ENCODE measurements around the gene NSMCE1. TPM values are rescaled to one million over a fixed set of nuclear protein-coding genes. Genes with fewer than 3 reads are reported as not detected.
A peak's percentile ranks its signal among the peaks of the same experiment; 100 is the strongest.

NSMCE1 gene
- total RNA-seq, 1 donor from 2014 or later = 33.3 TPM

DNA sequence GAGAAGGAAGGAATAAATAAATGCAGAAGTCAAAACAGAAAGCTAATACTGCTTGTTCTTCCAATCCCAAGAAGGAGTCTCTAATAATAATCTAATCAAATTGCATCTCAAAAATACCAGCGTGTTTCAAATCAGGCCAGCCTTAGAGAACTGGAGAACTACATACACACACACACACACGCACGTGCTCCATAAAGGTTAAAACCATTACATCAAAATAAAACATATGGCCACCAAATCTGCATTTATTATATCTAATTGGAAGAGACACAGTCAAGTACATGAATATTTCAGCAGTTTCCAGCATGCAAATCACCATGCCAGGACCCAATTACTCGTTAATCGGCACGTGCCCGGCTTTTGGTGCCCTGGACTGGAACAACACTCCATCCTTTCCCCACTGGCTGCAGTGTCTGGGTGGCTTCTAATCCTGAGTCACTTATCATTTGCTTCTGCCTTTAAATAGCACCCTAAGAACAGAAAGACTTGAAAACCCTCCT is 85.6 kb downstream of the NSMCE1 start:
- TF ChIP-seq, protein P1, sequence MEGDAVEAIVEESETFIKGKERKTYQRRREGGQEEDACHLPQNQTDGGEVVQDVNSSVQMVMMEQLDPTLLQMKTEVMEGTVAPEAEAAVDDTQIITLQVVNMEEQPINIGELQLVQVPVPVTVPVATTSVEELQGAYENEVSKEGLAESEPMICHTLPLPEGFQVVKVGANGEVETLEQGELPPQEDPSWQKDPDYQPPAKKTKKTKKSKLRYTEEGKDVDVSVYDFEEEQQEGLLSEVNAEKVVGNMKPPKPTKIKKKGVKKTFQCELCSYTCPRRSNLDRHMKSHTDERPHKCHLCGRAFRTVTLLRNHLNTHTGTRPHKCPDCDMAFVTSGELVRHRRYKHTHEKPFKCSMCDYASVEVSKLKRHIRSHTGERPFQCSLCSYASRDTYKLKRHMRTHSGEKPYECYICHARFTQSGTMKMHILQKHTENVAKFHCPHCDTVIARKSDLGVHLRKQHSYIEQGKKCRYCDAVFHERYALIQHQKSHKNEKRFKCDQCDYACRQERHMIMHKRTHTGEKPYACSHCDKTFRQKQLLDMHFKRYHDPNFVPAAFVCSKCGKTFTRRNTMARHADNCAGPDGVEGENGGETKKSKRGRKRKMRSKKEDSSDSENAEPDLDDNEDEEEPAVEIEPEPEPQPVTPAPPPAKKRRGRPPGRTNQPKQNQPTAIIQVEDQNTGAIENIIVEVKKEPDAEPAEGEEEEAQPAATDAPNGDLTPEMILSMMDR (conservative IDR thresholded peaks at IDR 0.05) = no peak
- Mint-ChIP-seq H3K36me3 (no peaks in the 10 kb centered on the region), H3K9me3 (no peaks in the 10 kb centered on the region), H3K27me3 (peaks cover 11% of the 10 kb centered on the region), H3K4me3 (no peak overlapping the region), H3K27ac (no peak overlapping the region), H3K4me1 (ENCODE audit: unreplicated experiment) (no peaks in the 10 kb centered on the region)
- DNase-seq (ENCODE audit: extremely low spot score, unreplicated experiment) = no peak

DNA sequence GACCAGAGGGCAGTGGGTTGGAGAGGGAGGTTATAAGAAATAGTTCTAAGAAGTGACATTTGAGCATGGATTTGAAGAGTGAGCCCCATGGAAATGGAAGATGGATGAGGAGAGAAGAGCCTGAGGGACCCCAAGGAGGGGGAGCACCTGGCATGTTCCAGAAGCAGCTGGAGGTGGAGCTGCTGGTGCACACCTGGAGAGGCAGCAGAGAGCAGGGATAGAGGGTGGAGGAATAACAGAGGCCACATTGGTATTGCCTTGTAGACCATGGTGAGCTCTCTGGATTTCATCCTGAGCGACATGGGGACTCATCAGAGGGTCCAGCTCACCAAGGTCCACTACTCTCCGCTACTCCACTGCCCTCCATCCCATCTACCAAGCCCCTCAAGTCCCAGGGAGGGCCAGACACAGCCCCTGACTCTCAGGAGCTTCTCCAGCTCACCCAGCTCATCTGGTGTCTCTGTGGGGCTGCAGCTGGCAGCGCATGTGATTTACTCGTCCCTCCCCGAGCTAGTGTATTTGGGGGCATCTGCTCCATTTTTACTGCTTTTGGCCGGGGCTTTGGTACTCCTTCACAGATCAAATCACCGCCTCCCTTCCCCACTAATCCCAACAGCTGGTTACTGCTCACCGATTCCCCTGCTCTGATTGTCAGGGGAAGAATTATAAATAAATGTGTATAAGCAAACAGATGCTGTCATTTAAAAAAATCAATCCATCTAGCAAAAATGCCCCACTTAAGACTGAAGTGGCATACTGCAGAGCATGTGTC is 87.4 kb downstream of the NSMCE1 start:
- Mint-ChIP-seq H3K4me1 (ENCODE audit: unreplicated experiment) (no peaks in the 10 kb centered on the region), H3K27me3 (peaks cover 11% of the 10 kb centered on the region), H3K9me3 (no peaks in the 10 kb centered on the region), H3K4me3 (no peak overlapping the region), H3K36me3 (no peaks in the 10 kb centered on the region), H3K27ac (no peak overlapping the region)
- TF ChIP-seq, protein P1 (conservative IDR thresholded peaks at IDR 0.05) = no peak
- DNase-seq (ENCODE audit: extremely low spot score, unreplicated experiment) = no peak

DNA sequence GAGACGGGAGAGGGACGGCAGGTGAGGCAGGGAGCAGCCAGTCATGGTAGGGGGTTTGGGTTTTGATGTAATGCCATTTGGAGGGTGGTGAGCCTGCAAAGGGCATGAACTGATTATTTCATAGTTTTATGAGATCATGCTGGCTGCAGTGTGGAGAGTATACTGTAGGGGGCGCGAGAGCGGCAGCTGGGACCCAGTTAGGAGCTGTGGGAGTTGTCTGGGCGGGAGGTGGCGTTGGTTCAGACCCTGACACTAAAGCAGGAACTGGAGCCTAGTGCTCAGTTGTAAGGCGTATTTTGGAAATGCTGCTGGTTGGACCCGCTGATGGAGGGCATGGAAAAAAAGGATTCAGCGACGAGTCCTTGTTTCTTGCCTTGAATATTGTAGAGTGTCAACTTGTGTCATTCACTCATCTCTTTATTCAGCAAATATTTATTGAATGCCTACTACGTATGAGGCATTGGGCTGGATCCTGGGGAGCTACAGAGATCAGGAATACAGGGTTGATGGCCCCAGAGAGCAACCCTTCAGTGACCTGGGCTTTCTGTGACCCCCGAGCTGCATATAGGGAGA is 89.0 kb downstream of the NSMCE1 start:
- Mint-ChIP-seq H3K36me3 (no peaks in the 10 kb centered on the region), H3K9me3 (no peaks in the 10 kb centered on the region), H3K4me1 (ENCODE audit: unreplicated experiment) (no peaks in the 10 kb centered on the region), H3K27me3 (peaks cover 11% of the 10 kb centered on the region), H3K27ac (no peak overlapping the region), H3K4me3 (no peak overlapping the region)
- TF ChIP-seq, protein P1 (conservative IDR thresholded peaks at IDR 0.05) = peak; percentile 88
- DNase-seq (ENCODE audit: extremely low spot score, unreplicated experiment) = peak; percentile 73

DNA sequence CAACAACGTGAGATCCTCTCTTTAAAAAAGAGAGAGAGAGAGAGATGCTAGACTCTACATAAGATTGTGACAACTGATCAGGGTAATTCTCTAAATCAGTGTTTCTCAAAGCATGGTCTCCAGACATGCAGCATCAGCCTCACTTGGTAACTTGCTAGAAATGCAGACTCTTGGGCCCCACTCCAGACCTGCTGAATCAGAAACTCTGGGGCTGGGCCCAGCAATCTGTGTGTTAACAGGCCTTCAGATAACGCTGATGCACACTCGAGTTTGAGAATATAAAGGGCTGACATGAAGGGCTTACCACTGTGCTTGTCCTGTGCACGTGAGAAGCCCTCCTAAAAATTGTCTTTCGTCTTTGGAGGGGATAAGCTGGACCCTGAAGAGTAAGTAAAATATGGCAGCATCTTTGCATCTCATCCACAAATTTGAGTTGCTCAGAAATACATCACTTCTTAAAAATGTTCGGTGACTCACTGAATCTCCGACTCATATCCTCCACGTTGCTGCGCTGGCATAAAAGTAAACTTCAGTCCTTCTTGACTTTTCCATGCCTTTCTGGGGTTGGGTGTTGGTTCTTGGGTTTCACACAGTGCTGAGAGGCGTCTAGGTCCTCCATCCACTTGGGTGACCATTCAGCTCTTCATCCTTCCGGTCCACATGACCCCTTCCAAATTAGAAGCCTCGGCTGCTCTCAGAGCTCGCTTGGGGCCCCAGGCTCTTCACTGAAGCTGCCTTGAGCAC is 91.4 kb downstream of the NSMCE1 start:
- Mint-ChIP-seq H3K27me3 (peaks cover 11% of the 10 kb centered on the region), H3K4me1 (ENCODE audit: unreplicated experiment) (no peaks in the 10 kb centered on the region), H3K4me3 (no peak overlapping the region), H3K27ac (no peak overlapping the region), H3K9me3 (no peaks in the 10 kb centered on the region), H3K36me3 (no peaks in the 10 kb centered on the region)
- TF ChIP-seq, protein P1 (conservative IDR thresholded peaks at IDR 0.05) = no peak
- no peak for DNase-seq (ENCODE audit: extremely low spot score, unreplicated experiment)

DNA sequence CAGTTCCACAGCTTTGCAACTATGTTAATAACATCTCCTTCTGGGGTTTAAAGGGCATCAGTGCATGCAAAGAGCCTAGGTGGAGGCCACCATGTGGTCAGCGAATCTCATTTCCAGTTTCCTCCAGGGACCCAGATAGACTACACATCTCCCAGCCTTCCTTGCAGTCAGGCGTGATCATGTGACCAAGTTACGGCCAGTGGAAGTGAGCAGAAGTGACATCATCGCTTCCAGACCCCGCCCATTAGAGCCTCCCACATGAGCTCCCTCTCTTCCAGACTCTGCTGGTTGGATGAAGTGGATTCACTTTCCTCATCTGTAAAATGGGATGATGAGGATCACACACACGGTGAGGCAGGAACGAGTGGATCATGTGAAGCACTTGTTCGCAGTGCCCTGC is 92.7 kb downstream of the NSMCE1 start:
- Mint-ChIP-seq H3K27me3 (peaks cover 3% of the 10 kb centered on the region), H3K9me3 (no peaks in the 10 kb centered on the region), H3K27ac (no peak overlapping the region), H3K4me3 (no peak overlapping the region), H3K36me3 (no peaks in the 10 kb centered on the region), H3K4me1 (ENCODE audit: unreplicated experiment) (no peaks in the 10 kb centered on the region)
- no peak for DNase-seq (ENCODE audit: extremely low spot score, unreplicated experiment)
- TF ChIP-seq, protein P1 (conservative IDR thresholded peaks at IDR 0.05) = no peak

Other genes starting within 250 kb of the NSMCE1 start
- 0.43 TPM in 1 of 2 replicates, not detected in the other for gene C16orf82, start 201.8 kb downstream of the NSMCE1 start, total RNA-seq (ENCODE audit: low replicate concordance)
- 6.3 and 11.1 TPM in 2 replicates for gene KDM8, start 65.2 kb downstream of the NSMCE1 start, total RNA-seq (ENCODE audit: low replicate concordance)
- gene IL4R, start 45.2 kb upstream of the NSMCE1 start, total RNA-seq (ENCODE audit: low replicate concordance) = 12.3 and 22.1 TPM in 2 replicates
- 0.29 TPM in 1 of 2 replicates, not detected in the other for gene IL21R, start 133.4 kb upstream of the NSMCE1 start, total RNA-seq (ENCODE audit: low replicate concordance)